HG02870 (cell line): ENCODE measurements around the gene CYP2S1.

ENCODE experiments used
- ATAC-seq: cut with Tn5 transposase; IDR thresholded peaks from one replicate; pipeline ENCODE4 v1.9.1; 2021; ENCODE audit warnings: mild to moderate bottlenecking, moderate library complexity; ENCODE audit not compliant: unreplicated experiment

The CYP2S1 gene

GRCh38 chr19:41255171-41255570 is 62.2 kb downstream of the CYP2S1 start:
- ATAC-seq: no peak
